ENCODE measurements around the gene LIPE.

The LIPE gene

GRCh38 chr19:42375415-42376176 is 51.6 kb downstream of the LIPE start:
- DNase-seq, result no peak

DNA sequence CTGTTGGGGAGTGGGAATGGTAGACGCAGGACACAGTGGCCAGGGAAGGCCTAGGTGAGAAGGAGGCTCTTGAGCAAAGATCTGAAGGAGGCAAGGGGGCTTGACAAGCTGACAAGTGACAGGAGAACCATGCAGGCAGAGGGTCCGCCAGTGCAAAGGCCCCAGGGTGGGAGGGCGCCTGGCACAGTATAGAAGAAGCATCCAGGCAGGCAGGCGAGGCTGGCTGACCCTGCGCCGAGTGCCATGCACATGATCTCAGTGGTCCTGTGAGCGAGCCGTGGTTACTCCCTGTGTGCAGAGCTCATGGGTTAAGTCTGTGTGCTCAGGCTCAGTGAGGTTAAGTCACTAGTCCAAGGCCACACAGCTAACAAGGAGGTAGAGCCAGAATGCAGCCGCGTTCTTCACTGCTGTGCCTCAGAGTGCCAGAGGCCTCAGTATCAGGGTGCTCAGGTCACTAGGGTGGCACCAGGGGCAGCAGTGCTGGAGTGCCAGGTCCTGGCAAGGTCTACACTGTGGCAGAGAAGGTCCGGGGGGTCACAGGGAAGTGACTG is 52.3 kb downstream of the LIPE start:
- DNase-seq, result no peak

- no peak for DNase-seq
Observed at GRCh38 chr19:42370626-42371175, 56.5 kb downstream of the LIPE start.

- no peak for DNase-seq
Observed at GRCh38 chr19:42370068-42370520, 57.1 kb downstream of the LIPE start.

DNA sequence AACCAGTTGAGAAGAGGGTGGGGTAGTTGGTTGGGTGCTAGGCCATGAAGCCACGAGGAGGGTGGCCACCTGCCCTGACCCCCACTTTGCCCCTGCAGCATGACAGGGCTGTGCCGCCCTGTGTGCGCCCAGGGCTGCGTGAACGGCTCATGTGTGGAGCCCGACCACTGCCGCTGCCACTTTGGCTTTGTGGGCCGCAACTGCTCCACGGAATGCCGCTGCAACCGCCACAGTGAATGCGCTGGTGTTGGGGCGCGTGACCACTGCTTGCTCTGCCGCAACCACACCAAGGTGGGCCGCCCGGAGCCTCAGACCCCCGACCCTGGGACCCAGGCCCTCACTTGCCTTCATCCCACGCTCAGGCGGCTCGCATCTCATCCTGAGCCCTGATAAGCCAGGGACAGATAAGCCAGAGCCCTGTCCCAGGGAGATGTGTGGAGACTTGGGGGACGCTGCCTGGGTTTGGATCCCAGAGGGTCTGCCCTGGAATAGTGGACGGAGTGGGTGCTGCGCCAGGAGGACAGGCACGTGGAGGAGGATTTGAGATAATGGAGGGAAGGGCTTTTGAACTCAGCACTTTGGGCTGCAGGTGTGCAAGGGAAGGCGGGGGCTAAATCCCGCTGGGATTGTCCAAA is 57.6 kb downstream of the LIPE start:
- DNase-seq, result no peak

DNA sequence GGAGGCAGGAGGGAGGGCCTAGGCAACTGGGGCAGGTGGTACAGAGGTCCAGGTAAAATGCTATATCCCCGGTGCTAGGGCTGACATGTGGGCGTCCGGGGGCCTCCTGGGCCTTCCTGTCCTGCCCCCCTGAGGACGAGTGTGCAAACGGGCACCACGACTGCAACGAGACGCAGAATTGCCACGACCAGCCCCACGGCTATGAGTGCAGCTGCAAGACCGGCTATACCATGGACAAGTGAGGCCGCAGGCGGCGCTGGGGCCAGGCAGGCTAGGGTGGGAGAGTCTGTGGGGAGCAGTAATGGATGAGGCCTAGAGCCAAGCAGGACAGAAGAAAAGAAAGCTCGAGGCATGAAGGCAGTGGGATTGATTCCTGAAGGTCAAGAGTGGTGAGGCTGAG is 58.4 kb downstream of the LIPE start:
- no peak for DNase-seq

- DNase-seq, result no peak
Observed at GRCh38 chr19:42368360-42368759, 58.8 kb downstream of the LIPE start.

GRCh38 chr19:42367929-42368328 is 59.3 kb downstream of the LIPE start:
- no peak for DNase-seq

GRCh38 chr19:42366673-42367072 is 60.5 kb downstream of the LIPE start:
- DNase-seq, result no peak

DNA sequence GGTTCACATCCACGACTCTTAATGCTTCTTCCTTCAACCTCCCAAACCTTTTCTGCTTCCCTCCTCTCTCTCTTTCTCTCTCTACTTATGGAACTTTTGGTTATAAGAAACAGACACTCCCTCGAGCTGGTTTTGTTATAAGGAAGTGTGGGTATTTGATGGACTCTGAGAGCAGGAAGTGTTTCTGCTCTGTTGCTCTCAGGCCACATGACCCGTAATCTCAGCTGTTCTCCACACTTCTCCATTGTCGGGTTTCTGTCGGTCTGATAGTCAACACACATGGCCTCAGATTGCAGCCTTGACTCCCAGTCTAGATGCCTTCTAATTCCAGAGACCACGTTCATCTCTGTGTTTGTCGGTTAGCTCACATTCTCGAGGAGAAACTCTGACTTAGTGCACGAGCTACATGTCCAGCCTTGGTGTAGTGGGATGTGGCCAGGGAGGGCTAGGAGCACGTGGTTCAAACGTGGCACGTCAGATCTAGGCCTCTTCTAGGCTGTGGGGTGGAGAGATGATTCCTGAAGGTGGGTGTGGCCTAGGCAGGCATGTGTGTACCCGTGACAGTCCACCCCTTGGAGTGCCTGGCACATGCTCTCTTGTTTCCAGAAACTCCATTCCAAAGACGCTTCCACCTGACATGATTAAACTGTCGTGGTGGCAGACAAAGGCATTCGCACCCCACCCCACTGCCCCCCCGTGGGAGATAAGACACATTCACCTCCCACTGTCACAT is 63.4 kb downstream of the LIPE start:
- no peak for DNase-seq

GRCh38 chr19:42362891-42363440 is 64.2 kb downstream of the LIPE start:
- DNase-seq, result no peak

- no peak for DNase-seq
Observed at GRCh38 chr19:42362342-42362741, 64.8 kb downstream of the LIPE start.

DNA sequence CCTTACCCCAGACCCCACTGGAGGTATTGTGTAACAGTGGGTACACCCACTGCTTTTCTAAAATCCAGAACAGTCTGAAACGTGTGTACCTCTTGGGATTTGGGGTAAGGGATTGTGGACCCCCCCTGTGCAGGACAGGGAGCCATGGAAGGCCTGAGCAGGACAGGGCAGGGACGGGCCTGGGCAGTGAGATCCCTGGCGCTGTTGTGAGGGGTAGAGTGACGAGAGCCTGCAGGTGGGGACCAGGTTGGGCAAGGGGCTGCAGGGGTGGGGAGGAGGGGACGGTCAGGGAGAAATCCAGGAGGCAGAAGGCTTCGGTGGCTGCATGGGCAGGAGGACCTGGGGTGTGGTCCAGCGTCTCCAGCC is 65.7 kb downstream of the LIPE start:
- no peak for DNase-seq

DNA sequence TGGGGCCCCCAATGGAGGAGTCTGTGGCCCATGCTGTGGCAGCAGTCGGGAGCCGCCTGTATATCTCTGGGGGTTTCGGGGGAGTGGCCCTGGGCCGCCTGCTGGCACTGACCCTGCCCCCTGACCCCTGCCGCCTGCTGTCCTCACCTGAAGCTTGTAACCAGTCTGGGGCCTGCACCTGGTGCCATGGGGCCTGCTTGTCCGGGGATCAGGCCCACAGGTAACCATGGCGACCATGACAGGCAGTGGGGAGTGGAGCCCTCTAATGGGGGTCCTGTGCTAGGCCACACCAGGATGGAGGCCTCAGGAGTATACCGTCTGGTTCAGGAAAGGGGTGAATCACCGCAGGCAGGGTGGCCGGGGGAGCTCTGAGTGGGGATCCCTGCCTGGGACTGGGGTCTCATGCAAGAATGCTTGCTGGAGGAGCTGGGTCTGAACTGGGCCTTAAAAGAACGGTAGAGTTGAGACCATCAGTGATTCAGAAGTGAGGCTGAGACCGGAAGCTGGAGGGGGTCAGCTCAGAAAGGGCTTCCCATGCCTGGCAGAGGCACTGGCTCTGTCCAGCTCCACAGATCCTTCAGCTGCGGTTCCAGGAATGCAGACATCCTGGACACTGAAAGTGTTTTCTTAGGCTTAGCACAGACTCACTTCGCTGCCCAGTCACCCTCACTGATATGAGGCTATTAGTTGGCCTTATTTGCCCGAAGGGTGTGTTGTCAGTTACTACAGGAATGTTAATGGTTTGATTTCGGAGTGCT is 66.2 kb downstream of the LIPE start:
- DNase-seq, result no peak

DNA sequence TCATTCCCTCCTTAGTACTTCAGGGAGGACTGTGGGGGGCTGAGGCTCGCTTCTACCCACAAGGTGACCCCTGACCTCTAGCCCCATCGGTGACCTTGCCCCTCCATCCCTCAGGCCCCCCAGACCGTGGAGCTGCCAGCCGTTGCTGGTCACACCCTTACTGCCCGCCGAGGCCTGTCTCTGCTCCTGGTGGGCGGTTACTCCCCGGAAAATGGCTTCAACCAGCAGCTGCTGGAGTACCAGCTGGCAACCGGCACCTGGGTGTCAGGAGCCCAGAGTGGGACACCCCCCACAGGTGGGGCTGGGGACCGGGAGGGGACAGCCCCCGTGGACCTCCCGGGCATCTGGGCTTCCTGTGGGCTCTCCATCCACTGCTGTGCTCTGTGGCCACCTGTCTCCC is 69.9 kb downstream of the LIPE start:
- no peak for DNase-seq

GRCh38 chr19:42356686-42357085 is 70.5 kb downstream of the LIPE start:
- no peak for DNase-seq

GRCh38 chr19:42355896-42356295 is 71.3 kb downstream of the LIPE start:
- DNase-seq, result no peak

GRCh38 chr19:42353341-42354015 is 73.7 kb downstream of the LIPE start:
- no peak for DNase-seq

GRCh38 chr19:42352301-42353259 is 74.6 kb downstream of the LIPE start:
- DNase-seq, result no peak

All from stimulated activated CD4-positive, alpha-beta T cell treated with anti-CD3 and anti-CD28 coated beads, Interleukin-1b, Interleukin-23, amount 100 ng/mL, for 48 hours (primary cell).